Measurements from ENCODE around the gene ATXN10. TPM values are rescaled to one million over a fixed set of nuclear protein-coding genes. Genes with fewer than 3 reads are reported as not detected.

The ATXN10 gene
- total and polyA plus RNA-seq, 11 donors, result 55.0 to 192 (median 149) TPM

DNA sequence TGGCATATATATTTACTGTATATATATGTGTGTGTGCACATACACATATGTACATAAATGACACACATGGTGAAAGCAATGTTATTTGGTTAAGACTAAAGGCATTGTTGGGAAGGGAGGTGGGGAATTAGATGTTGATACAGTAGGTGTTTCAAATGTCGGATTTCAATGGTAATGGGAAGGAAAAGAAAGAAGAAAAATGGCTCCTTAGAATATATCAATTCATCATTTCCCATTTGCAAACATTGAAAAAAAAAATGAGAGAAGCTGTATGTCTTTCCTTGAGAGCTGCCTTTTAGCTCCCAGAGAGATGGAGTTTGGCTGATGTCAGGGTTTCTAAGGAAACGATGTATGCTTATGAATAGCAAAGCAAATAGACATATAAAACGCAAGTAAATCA is 33.4 kb upstream of the ATXN10 start:
- Histone ChIP-seq H3K27ac (no peak overlapping the region), H3K4me1 (peaks cover 0 to 14% (median 0%) of the 10 kb centered on the region in 12 donors), H3K27me3 (peaks cover 0 to 38% (median 4%) of the 10 kb centered on the region in 9 donors), H3K36me3 (no peaks in the 10 kb centered on the region), H3K4me3 (no peak overlapping the region), H3K9me3 (no peaks in the 10 kb centered on the region)
- TF ChIP-seq POLR2A (IDR thresholded peaks at IDR 0.05), result no peak
- TF ChIP-seq, protein P1, sequence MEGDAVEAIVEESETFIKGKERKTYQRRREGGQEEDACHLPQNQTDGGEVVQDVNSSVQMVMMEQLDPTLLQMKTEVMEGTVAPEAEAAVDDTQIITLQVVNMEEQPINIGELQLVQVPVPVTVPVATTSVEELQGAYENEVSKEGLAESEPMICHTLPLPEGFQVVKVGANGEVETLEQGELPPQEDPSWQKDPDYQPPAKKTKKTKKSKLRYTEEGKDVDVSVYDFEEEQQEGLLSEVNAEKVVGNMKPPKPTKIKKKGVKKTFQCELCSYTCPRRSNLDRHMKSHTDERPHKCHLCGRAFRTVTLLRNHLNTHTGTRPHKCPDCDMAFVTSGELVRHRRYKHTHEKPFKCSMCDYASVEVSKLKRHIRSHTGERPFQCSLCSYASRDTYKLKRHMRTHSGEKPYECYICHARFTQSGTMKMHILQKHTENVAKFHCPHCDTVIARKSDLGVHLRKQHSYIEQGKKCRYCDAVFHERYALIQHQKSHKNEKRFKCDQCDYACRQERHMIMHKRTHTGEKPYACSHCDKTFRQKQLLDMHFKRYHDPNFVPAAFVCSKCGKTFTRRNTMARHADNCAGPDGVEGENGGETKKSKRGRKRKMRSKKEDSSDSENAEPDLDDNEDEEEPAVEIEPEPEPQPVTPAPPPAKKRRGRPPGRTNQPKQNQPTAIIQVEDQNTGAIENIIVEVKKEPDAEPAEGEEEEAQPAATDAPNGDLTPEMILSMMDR (IDR thresholded peaks at IDR 0.05), result no peak
- ATAC-seq (no peak), DNase-seq (no peak)
- intact Hi-C loops (cut with DNase I), result no loop called here
- WGBS, 4 donors, result 83 to 92% (median 89%) methylated on average over 3 of the region's 3 CpGs

DNA sequence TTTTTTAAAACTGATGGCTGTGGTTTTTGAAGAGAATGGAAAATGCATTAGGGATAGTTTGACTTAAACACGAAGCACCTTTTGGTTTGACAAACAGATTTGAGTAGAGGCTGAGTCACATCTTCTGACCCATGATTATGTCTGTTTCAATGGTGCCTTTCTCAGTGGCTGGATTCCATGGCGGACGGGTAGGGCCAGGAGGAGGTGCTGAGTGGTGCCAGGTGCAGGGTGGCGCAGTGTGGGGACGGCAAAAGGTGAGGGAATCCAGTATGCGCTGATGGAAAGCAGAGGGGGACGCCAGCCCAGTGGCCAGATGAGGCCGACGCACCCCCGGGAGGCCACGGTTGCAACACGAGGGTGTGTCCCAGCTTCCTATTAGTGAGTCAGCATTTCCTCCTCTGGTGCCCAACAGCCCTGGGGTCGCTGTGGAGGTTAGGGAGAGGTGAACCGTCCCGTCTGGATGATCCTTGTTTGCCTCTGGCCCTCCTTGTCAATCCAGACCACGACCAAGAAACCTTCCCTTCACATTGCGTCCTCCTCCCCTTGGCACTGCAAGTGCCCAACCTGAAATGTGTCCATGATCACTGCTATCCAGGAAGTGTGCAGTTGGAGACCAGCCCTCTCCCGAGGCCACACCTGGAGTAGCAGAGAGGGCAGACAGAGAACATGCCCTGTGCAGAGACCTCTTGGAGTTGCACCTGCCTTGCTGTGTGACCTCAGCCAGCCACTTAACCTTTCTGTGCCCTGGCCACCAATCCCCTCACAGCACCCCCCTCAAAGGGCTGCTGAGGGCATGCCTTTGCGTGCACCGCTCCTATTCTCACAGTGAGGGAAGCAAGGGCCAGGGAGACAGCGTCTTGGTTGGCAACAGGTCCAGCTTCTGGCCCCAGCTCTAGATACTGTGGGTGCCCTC is 32.5 kb upstream of the ATXN10 start:
- no peaks in the 10 kb centered on the region for H3K36me3 ChIP-seq
- H3K27me3 ChIP-seq, result peaks cover 0 to 34% (median 4%) of the 10 kb centered on the region in 9 donors
- intact Hi-C loops (cut with DNase I), result no loop called here
- H3K4me3 ChIP-seq, result no peak overlapping the region
- H3K4me1 ChIP-seq, result peaks cover 0 to 14% (median 0%) of the 10 kb centered on the region in 12 donors
- peak in 3 of 4 donors; percentile 59 to 74 (median 71) for ATAC-seq
- 56 to 62% (median 57%) methylated on average over 20 to 21 of the region's 21 CpGs for WGBS, 4 donors
- no peaks in the 10 kb centered on the region for H3K9me3 ChIP-seq
- no peak for TF ChIP-seq POLR2A (IDR thresholded peaks at IDR 0.05)
- no peak overlapping the region for H3K27ac ChIP-seq
- peak in 2 of 5 donors; percentile 41 to 51 for DNase-seq

DNA sequence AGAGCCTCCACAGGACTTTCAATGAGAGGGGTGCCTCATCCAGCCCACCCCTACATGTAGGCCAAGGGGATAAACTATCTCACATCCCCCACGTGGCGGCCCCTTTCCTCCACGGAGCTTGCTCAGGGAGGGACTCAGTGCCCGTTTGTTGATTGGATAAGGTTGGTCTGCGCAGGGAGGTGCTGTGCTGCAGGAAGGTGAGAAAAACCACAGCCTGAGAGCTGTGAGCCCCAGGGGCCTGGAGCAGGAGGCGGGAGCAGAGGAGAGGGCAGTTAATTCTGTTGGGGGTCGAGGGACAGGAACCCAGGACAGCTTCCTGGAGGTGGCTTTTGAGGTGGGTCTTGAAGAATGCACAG is 31.9 kb upstream of the ATXN10 start:
- Histone ChIP-seq H3K36me3 (no peaks in the 10 kb centered on the region), H3K27ac (no peak overlapping the region), H3K4me3 (no peak overlapping the region), H3K9me3 (no peaks in the 10 kb centered on the region), H3K27me3 (peaks cover 0 to 34% (median 4%) of the 10 kb centered on the region in 9 donors), H3K4me1 (peaks cover 0 to 14% (median 0%) of the 10 kb centered on the region in 12 donors)
- 51 to 67% (median 58%) methylated on average over 7 of the region's 7 CpGs for WGBS, 4 donors
- no peak for TF ChIP-seq POLR2A (IDR thresholded peaks at IDR 0.05)
- TF ChIP-seq, protein P1 (IDR thresholded peaks at IDR 0.05), result no peak
- no peak for ATAC-seq
- no peak for DNase-seq
- intact Hi-C loops (cut with DNase I), result loop anchor here in 7 of 10 donors (5.0 to 10.0 kb wide), 4 partner anchors 62 to 475 kb away; no protein-coding TSS in a partner anchor

DNA sequence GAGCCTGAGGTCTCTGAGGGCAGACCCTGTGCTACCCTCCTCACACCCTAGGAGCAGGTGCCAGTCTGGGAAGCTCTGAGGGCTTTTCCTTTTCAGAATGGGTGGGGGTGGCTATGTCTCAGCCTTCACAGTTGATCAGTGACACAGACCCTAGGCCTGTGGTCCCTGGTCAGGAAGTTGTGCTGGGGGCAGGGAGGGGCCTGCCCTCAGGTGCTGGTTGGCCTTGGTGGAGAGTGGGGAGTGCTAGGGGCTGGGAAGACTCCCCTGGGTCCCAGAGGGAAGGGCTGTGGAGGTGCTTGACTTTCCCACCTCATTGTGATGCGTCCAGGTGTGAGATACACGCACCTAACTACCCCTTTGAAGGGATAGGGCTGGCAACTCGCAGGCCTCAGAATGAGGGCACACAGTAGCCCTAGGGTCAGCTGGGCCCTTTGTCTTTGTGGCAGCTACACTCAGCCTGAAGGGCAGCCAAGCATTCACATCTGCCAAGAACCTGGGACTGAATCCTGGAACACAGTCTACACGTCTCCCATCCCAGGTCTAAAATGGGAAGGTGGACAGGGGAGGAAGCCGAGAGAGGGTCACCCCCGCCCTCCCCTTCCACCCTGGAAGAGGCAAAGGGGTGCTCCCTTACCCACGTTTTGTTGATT is 31.2 kb upstream of the ATXN10 start:
- Histone ChIP-seq H3K4me1 (peaks cover 0 to 16% (median 2%) of the 10 kb centered on the region in 12 donors), H3K36me3 (no peaks in the 10 kb centered on the region), H3K27ac (no peak overlapping the region), H3K27me3 (peaks cover 0 to 40% (median 7%) of the 10 kb centered on the region in 9 donors), H3K4me3 (no peak overlapping the region), H3K9me3 (no peaks in the 10 kb centered on the region)
- 50 to 66% (median 56%) methylated on average over 3 to 7 of the region's 7 CpGs for WGBS, 4 donors
- intact Hi-C loops (cut with DNase I), result loop anchor here in 7 of 10 donors (5.0 to 10.0 kb wide), 4 partner anchors 63 to 474 kb away; no protein-coding TSS in a partner anchor
- DNase-seq, result peak in 1 of 5 donors; percentile 51
- ATAC-seq, result peak; percentile 59 to 78 (median 71)
- TF ChIP-seq, protein P1 (IDR thresholded peaks at IDR 0.05), result no peak
- no peak for TF ChIP-seq POLR2A (IDR thresholded peaks at IDR 0.05)
